HUDEP-2 (cell line): ENCODE results near the gene SMARCA2.

Source experiments
- DNase-seq, 76 experiments: peaks; one replicate each; lab custom pipeline; 2025; ENCODE audit not compliant: unreplicated experiment in 76 of 76; lab: John Stamatoyannopoulos, UW

SMARCA2 gene

DNA sequence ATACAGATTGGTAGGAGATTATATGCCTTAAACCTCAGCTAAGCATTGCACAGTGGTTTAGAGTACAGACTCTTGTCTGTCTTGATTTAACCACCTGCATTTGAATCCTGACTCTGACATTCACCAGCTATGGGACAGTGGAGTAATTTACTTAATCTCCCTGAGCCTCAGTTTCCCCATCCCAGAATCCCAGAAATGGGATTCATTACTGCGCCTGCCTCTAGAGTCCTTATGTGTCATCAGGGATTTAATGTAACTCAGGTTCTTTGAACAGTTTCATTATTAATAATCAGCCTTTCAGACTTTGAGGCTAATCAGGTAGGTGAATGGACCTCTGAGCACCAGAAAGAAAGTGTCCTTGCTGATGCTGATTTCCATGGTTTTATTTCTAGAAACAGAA is 149.1 kb downstream of the SMARCA2 start:
- DNase-seq, result no peak

DNA sequence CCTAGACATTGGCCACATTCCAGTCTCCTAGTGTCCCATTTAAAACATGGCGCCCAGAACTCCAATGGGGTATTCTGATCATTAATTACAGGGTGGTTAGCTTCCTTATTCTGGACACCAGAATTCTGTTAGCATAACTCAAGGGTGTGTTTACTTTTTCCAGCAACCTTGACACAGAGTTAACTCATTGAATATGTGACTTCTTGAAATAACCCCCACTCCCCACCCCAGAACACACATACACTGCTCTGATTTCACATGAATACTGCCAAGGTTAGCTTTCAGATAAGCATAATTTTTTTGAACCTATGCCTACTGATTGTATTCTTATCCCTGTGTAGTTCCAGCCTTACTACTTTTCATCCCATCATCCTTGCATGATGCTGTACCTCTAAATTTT is 151.1 kb downstream of the SMARCA2 start:
- no peak for DNase-seq

DNA sequence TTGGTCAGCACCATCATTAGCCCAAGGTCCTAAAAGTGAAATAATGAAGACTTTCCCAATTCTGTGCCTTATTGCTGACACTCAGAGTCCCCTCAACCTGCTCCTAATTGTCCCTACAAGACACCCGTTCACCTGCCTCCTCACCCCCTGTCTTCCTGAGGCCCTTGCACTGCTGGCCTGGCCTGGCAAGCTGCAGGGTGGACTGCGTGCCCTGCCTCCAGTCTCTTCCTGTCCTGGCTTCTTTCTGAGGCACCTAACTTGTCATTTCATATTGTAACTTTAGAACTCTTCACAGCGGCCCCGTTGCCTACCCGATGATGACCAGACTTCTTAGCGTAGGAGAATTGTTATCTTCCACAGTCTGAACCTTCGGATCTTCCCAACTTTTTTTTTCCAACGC is 153.9 kb downstream of the SMARCA2 start:
- no peak for DNase-seq

DNA sequence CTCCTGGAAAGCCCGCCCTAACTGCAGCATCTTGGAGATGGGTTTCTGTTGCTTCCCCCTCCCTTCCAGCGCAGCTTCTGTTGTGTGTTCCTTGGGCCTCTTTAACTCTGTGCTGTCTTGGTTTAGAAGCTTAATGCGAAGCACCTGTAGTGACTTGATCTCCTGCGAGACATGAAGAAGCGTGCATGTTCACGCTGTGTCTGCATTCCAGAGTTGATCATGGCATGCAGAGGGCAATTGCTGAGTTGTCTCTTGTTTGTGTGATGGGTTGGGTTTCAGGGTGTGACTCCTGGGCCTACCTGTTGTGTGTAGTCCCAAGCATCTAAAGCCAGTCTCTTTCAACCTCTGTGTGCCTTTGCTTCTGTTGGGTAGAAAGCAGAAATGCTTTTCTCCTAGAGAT is 155.6 kb downstream of the SMARCA2 start:
- no peak for DNase-seq

DNA sequence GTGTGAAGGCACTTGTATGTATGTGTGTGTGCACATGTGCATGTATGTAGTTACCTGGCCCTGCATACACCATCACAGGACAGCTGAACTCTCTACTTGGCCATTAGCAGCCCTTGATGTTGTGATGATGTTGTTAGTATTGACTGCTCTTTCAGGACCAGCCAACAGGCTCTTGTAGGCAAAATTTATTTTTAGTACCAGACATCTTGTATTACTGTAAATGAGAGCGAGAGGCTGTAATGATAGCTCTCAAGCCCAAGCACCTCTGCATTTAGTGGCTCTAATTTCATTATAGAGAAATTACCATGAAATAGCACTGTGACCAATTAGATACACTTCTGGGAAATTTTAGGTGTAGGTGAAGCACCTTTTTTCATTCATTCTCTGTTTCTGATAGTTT is 158.0 kb downstream of the SMARCA2 start:
- DNase-seq, result no peak

DNA sequence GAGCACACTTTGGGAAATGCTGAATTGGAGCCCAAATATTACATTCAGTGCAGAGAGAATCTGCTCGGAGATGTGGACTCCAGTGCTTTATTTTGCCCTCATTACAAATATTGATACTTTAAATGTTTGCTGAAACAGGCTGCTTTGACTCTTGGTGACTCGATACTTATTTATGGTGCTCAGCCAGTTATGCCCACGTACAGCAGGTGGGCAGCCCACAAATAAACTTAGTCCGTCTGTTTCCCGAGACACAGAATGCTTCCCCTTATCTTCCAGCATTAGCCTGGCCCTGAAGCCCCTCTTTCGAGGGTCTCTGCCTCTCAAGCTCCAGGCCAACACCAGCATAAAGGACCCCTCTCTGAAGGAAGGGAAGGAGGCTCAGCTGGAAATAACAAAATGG is 158.7 kb downstream of the SMARCA2 start:
- DNase-seq, result no peak

DNA sequence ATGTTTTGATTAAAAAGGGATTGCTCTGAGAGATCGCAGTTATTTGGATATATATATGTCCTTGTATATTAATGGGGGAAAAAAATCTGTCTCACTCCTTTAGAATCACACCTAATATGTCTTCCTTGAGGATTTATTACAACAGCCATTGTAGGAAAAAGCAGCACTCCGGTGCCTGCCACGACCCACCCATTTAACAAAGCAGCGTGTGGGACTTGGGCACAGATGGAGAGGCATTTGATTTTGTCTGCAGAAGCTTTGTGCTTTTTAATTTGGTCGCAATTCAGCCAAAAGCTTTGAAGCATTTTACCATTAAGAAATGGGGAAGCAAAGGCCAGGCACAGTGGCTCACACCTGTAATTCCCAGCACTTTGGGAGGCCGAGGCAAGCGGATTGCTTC is 159.2 kb downstream of the SMARCA2 start:
- DNase-seq, result no peak

DNA sequence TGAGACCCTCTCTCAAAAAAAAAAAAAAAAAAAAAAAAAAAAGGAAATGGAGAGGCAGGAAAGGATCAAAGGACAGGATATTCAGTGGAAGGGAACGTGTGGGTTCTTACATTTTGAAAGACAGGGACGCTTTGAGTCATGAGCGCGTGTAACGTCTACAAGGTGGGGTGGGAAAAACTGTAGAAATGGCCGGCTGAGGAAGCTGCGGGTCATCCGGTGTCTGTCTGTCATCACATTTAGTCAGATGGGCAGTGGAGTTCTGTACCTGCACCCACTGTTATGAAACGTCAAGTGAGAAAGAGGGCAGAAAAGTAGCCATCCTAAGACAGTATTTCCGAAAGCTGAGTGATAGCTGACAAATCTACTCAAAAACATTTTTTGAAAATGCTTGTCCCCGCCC is 159.8 kb downstream of the SMARCA2 start:
- DNase-seq, result no peak

DNA sequence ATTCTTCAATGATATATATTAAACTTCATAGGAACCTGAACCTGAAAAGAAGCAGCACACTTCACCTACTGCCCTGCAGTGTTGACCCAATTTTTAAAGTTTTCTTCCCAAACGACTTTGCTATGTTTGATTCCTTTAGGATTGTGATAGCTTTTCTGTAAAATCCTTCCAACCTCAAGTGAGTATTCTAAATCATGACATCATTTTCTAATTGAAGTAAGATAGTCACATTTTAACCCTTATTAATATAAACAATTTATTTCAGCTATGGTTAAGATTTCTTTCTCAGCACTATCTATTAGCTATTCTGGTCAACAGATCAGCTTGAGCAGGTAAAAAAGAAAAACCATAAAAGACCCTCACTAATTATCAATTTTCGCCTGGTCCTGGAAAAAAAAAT is 162.0 kb downstream of the SMARCA2 start:
- DNase-seq, result no peak

DNA sequence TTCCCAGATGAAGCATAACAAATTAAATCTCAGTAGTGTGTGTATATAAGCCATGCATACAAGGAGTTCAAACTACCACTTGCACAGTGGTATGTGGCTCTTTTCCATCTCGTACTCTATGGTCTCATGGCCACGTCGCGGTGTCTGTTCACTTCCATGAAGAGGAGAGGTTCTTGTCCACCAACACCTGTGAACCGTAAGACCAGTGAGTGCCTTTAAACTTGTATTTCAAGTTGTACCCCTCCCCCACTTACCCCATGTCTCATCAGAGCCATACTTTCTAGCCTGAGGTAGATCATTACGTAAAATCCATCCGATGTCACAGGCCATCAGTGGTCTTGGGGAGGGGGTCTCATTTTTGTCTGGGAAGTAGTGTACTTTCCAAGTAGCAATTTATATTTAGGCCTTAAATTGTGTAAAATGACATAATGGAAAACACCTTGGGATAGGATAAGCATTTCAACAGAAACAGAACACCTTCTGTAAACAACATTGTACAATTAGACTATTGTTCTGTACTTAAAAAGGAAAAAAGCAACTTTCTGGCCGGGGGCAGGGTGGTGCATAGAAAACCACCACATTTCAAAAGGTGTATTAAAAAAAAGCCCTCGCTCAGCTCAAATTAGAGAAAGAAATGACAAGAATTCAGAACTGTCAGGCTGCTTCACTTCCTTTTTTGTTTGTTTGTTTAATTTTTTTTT is 163.0 kb downstream of the SMARCA2 start:
- no peak for DNase-seq

DNA sequence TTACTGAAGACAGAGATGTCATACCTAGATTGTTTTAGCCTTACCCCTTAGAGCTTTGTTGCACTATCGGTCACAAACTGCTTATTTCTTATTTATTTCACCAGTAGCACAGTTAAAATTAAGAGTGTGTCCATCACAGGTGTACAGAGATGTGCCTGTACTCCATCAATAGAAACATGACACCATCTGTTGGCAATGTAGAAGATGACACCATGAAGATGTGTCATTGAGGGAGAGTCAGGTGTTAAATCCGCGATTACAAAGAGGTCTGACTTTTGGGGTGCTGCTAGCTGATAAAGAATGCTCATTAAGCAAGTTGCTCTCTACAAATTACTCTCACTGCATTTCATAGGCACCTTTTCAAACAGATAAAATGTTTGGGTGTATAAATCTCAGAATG is 164.4 kb downstream of the SMARCA2 start:
- DNase-seq, result no peak

DNA sequence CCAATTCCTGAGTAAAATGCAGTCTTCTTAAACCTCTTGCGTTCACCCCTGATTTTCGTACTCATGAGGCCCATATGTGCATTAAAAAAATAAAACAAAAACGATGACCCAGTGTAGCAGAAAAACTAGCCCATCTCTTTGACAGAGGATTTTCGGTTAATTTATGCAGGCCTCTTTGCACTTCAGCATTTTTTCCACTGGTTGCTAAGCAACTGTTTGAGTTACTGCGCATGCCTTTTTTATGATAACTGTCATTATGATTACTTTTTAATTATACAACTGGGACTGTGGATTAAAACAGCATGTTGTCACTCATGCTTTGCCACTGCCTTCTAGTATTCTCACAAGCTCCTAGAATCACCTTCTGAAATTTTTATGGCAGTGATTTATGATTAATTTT is 165.0 kb downstream of the SMARCA2 start:
- no peak for DNase-seq

DNA sequence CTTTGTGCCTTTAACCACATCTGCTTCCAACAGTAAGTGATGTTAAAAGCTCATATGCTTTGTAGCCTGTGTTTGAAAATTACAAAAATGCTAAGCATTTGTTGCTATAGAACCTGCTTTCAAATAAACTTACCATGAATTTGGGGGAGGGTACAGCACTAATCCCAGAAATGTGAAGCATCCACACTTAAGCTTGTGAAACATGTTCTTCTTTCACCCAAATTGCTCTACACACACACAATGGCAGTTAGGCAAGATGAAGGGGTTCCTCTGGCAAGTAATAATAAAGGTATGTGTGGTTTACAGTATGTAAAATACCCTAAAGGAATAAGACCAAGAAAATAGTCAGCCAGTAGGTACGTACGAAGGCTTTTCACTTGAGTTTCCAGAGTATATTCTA is 165.6 kb downstream of the SMARCA2 start:
- no peak for DNase-seq

DNA sequence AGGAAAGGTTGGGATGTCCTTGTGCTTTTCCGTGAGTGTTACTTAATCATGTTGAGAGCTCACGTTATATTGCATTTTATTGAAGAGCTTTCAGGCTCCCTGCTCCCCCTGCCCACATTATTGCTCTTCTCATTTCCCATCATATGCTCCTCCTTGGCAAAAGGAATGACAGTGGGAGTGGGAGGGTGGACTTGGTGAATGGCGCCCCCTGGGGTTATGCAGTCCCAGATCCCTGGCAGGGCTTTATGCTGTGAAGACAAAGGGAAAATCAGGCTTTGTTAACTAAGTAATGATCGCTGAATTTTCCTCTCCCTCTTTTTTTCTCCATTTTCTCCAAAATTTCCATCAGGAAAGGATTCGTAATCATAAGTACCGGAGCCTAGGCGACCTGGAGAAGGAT is 166.6 kb downstream of the SMARCA2 start:
- DNase-seq, result peak in 14 of 76 experiments; percentile 1 to 9 (median 3)

DNA sequence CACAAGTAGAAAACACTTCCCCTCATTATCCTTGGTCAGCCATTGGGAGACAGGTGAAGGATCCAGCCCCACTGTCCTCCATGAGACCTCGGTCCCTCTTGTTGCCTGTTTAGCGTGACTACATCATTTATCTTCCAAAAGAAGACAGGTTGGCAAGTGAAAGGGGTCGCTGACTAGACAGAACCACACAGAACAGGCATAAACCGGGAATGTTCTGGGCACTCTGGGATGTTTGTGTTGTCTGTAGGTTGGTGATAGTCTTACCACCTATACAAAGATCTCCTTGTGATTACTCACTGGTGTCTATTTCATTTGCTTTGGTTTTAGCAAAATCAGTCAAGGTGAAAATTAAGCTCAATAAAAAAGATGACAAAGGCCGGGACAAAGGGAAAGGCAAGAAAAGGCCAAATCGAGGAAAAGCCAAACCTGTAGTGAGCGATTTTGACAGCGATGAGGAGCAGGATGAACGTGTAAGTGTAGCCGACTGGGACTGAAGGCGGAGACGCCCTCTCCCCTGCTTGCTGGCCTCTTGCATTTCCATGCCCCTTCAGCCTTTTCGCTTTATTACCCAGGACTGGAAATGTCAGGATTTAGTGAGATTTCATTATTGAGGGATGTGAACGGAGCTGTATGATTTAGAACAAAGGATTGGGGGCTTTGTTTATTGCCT is 175.9 kb downstream of the SMARCA2 start:
- DNase-seq, result no peak

DNA sequence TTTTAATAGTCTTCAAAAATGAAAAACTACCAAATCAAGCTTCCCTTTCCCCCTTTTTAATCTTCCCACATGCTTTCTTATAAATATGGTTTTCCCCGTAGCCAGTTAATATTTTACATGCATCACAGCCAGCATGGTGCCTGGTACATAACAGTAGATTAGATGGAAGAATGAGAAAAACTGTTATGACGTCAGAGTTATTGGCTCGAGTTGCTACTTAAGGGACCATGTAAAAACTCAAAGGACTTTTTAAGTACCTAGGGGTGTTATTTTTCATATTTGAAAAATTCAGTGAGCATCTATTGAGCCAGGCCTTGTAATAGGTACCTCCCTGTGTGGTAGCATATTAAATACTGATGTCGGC is 176.4 kb downstream of the SMARCA2 start:
- DNase-seq, result no peak

DNA sequence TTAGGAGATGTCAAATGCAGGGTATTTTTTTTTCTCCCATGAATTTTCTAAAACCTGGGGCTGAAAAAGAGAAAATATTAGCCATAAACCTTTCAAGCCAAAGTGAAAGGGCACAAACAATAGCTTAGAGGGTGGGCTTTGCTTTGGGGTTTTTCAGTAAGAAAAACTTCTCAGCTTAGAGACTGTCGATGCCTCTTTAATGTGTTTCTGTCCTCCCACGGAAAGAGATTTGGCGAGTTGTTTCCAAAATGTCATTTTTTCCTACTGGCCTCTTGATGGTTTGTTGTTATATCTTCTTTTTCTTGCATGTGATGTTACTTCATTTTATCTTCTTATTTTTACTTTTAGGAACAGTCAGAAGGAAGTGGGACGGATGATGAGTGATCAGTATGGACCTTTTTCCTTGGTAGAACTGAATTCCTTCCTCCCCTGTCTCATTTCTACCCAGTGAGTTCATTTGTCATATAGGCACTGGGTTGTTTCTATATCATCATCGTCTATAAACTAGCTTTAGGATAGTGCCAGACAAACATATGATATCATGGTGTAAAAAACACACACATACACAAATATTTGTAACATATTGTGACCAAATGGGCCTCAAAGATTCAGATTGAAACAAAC is 177.3 kb downstream of the SMARCA2 start:
- no peak for DNase-seq

DNA sequence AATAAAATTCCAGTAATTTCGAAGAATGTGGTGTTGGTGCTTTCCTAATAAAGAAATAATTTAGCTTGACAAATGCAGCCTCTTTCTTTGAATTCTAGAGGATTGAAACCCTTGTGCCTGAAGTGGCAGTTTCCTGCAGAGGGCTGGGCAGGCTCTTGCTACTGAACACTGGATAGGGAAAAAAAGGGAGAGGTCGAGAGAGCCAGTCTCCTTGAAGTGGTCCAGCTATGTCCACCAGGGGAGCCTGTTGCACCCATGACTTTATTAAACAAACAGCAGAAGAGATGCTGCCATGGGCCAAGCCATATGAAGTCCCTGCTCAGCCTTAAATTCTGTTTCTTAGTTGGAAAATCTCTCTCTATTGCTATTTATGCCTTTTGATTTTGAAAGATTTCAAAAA is 178.4 kb downstream of the SMARCA2 start:
- no peak for DNase-seq

DNA sequence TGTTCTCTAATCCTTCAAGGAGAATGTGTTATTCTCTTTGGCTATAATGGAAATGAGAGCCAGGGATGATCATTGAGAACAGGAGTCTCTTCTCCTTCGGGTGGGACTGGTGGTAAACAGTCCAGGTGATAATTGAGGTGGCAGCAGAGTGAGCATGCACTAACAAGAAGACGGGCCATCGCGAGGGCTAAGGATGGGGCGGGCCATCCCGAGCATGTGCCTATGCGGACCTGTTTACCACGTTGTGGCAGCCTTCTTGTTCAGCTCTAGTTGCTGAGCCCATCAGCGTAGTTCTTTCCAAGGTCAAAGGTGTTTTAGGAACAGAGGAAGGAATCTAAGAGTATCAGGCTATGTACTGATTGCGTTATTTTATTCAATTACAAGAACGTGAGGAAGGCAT is 180.1 kb downstream of the SMARCA2 start:
- DNase-seq, result no peak

DNA sequence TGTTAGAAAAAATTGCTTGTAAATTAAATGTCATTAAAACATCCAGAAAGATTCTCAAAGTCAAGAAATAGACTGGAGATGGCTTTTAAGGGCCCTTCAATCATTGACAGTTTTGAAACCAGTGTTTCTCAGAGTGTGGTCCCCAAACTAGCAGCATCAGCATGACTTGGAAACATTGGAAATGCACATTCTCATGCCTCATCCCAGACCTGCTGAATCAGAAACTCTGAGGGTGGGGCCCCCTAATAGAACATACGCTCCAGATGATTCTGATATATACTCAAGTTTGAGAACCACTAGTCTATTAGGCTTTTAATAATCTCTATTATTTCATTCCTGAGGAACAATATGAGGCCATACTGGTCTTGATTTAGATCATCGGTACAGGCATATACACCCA is 181.6 kb downstream of the SMARCA2 start:
- DNase-seq, result no peak

DNA sequence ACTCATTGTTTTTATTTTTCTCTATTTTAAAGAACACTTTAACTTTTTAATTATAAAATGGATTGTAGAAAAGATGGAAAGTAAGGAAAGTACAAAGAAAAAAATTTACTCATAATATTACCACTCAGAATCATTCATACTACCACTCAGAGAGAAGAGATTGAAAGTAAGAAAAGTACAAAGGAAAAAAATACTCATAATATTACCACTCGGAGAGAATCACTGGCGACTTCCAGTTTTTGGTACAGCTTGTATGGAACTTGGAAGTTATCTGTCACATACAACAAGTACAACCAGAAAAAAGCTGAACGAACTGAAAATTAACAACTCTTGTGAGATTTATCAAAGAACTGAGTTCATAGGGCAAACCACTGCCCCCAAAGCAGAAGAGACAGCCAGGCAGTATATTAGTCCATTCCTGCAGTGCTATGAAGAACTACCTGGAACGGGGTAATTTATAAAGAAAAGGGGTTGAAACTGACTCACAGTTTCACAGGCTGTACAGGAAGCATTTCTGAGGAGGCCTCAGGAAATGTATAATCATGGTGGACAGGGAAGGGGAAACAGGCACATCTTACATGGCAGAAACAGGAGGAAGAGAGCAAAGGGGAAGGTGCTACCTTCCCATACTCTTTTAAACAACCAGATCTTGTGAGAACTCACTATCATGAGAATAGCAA is 183.9 kb downstream of the SMARCA2 start:
- no peak for DNase-seq
